ENCODE measurements around the gene UBE2D1. TPM values are rescaled to one million over a fixed set of nuclear protein-coding genes. Genes with fewer than 3 reads are reported as not detected.

The UBE2D1 gene
- total RNA-seq, 3 donors from 2014 or later (not counting 1 experiment from before 2014, with no cell fraction given) = 14.0 to 14.5 (median 14.4) TPM

DNA sequence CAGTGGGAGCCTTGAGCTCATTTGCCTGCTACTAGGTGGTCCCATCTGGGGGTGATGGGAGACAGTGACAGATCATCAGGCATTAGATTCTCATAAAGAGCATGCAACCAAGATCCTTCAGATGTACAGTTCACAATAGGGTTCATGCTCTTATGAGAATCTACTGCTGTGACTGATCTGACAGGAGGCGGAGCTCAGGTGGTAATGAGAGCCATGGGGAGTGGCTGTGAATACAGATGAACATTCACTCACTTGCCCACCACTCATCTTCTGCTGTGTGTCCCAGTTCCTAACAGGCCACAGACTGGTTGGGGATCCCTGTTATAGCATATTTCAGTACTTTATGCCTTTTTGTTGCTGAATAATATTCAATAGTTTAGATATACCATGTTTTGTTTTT lies 6.6 kb upstream of the UBE2D1 start:
- DNase-seq = no peak
- no peak overlapping the region for H3K4me3 Mint-ChIP-seq
- no peak overlapping the region for H3K27ac Mint-ChIP-seq
- H3K27me3 ChIP-seq (ENCODE audit: control insufficient read depth, insufficient read depth, low read length) = no peaks in the 10 kb centered on the region
- no CpG with 5 or more reads among the region's 1 CpG for WGBS (ENCODE audit: insufficient coverage)
- no peak overlapping the region for H3K27ac ChIP-seq (ENCODE audit: low read length)
- H3K4me1 Mint-ChIP-seq = no peaks in the 10 kb centered on the region
- intact Hi-C loops (cut with micrococcal nuclease) = no loop called here
- H3K9me3 ChIP-seq (ENCODE audit: control insufficient read depth, insufficient read depth, low read length) = no peaks in the 10 kb centered on the region
- no peak for ATAC-seq
- peaks cover 13 to 18% of the 10 kb centered on the region in 2 donors for H3K27me3 Mint-ChIP-seq (ENCODE audit: low read depth in 2 of 2)
- no peaks in the 10 kb centered on the region for H3K4me1 ChIP-seq (ENCODE audit: control insufficient read depth, insufficient read depth, low read length)
- TF ChIP-seq, protein P1, sequence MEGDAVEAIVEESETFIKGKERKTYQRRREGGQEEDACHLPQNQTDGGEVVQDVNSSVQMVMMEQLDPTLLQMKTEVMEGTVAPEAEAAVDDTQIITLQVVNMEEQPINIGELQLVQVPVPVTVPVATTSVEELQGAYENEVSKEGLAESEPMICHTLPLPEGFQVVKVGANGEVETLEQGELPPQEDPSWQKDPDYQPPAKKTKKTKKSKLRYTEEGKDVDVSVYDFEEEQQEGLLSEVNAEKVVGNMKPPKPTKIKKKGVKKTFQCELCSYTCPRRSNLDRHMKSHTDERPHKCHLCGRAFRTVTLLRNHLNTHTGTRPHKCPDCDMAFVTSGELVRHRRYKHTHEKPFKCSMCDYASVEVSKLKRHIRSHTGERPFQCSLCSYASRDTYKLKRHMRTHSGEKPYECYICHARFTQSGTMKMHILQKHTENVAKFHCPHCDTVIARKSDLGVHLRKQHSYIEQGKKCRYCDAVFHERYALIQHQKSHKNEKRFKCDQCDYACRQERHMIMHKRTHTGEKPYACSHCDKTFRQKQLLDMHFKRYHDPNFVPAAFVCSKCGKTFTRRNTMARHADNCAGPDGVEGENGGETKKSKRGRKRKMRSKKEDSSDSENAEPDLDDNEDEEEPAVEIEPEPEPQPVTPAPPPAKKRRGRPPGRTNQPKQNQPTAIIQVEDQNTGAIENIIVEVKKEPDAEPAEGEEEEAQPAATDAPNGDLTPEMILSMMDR (IDR thresholded peaks at IDR 0.05) = no peak
- H3K4me3 ChIP-seq (ENCODE audit: low read length) = no peak overlapping the region
- H3K36me3 Mint-ChIP-seq = no peaks in the 10 kb centered on the region
- no peaks in the 10 kb centered on the region for H3K9me3 Mint-ChIP-seq
- no peaks in the 10 kb centered on the region for H3K36me3 ChIP-seq (ENCODE audit: control insufficient read depth, insufficient read depth, low read length)

DNA sequence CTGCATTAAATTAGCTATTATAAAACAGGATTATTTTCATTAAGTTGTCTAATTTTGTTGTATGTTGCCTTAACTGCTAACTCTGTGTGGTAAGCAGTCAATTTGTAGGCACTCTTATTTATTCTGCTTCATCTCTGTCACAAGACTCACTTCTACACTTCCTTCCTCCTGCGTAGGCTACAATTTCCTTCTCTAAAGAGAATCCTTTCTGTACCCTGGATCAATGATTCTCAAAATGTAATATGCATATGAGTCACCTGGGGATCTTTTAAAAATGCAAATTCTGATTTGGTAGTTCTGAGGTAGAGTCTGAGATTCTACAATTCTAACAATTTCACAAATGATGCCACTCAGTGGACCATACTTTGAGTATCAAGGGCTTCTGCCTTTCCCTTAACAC lies 4.4 kb upstream of the UBE2D1 start:
- Mint-ChIP-seq H3K9me3 (no peaks in the 10 kb centered on the region), H3K27ac (no peak overlapping the region), H3K4me1 (peaks cover 1 to 6% of the 10 kb centered on the region in 2 donors), H3K4me3 (no peak overlapping the region), H3K27me3 (ENCODE audit: low read depth in 2 of 2) (peaks cover 13 to 18% of the 10 kb centered on the region in 2 donors), H3K36me3 (no peaks in the 10 kb centered on the region)
- H3K27me3 ChIP-seq (ENCODE audit: control insufficient read depth, insufficient read depth, low read length) = no peaks in the 10 kb centered on the region
- no peak overlapping the region for H3K4me3 ChIP-seq (ENCODE audit: low read length)
- 60% methylated on average over 1 of the region's 1 CpG for WGBS (ENCODE audit: insufficient coverage)
- ATAC-seq (no peak), DNase-seq (no peak)
- H3K27ac ChIP-seq (ENCODE audit: low read length) = no peak overlapping the region
- no peaks in the 10 kb centered on the region for H3K36me3 ChIP-seq (ENCODE audit: control insufficient read depth, insufficient read depth, low read length)
- TF ChIP-seq, protein P1 (IDR thresholded peaks at IDR 0.05) = no peak
- H3K4me1 ChIP-seq (ENCODE audit: control insufficient read depth, insufficient read depth, low read length) = peaks cover 5% of the 10 kb centered on the region
- H3K9me3 ChIP-seq (ENCODE audit: control insufficient read depth, insufficient read depth, low read length) = no peaks in the 10 kb centered on the region
- intact Hi-C loops (cut with micrococcal nuclease) = loop anchor here (10.0 kb wide), 1 partner anchor 66 kb away; the partner anchor contains the start of genes CISD1 and IPMK

GRCh38 chr10:58331646-58332045 lies 3.2 kb upstream of the UBE2D1 start:
- Mint-ChIP-seq H3K4me3 (no peak overlapping the region), H3K27ac (no peak overlapping the region), H3K4me1 (peaks cover 10 to 14% of the 10 kb centered on the region in 2 donors), H3K9me3 (no peaks in the 10 kb centered on the region), H3K27me3 (ENCODE audit: low read depth in 2 of 2) (peaks cover 11 to 18% of the 10 kb centered on the region in 2 donors), H3K36me3 (no peaks in the 10 kb centered on the region)
- H3K27ac ChIP-seq (ENCODE audit: low read length) = no peak overlapping the region
- TF ChIP-seq, protein P1 (IDR thresholded peaks at IDR 0.05) = no peak
- ATAC-seq (no peak), DNase-seq (no peak)
- no peaks in the 10 kb centered on the region for H3K36me3 ChIP-seq (ENCODE audit: control insufficient read depth, insufficient read depth, low read length)
- H3K27me3 ChIP-seq (ENCODE audit: control insufficient read depth, insufficient read depth, low read length) = no peaks in the 10 kb centered on the region
- intact Hi-C loops (cut with micrococcal nuclease) = loop anchor here (10.0 kb wide), 1 partner anchor 67 kb away; the partner anchor contains the start of genes CISD1 and IPMK
- 100% methylated on average over 2 of the region's 2 CpGs for WGBS (ENCODE audit: insufficient coverage)
- H3K4me3 ChIP-seq (ENCODE audit: low read length) = no peak overlapping the region
- no peaks in the 10 kb centered on the region for H3K9me3 ChIP-seq (ENCODE audit: control insufficient read depth, insufficient read depth, low read length)
- H3K4me1 ChIP-seq (ENCODE audit: control insufficient read depth, insufficient read depth, low read length) = peaks cover 9% of the 10 kb centered on the region
